ENCODE measurements around the gene LRFN2.

LRFN2 gene

DNA sequence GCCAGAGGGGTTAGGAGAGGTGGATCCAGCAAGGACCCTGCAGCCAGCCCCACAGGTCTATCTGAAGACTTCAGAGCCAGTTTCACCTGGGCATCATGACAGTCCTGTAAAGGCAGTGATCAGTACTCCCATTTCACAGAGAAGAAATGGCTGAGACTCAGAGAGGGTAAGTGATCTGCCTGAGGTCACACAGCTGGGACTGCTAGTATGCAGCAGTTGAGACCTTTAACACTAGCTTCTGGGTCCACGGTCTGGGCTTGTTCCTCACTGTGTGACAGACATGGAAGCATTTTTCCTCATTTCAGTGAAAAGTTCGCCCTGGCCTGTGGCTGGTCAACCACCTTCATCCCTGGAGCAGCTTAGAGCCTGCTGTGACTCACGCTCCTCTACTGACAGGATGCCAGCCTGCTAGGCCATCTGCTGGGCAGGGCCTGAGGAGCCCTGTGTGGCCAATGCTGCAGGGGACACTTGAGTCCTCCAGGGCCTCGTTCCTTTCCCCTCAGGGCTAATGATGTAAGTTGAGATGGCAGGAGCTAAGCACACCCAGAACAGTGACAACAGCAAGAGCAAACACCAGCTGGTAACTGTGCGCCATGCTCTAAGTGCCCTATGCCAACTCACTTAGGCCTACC, 192.0 kb downstream of the LRFN2 start:
- FAIRE-seq: no peak

DNA sequence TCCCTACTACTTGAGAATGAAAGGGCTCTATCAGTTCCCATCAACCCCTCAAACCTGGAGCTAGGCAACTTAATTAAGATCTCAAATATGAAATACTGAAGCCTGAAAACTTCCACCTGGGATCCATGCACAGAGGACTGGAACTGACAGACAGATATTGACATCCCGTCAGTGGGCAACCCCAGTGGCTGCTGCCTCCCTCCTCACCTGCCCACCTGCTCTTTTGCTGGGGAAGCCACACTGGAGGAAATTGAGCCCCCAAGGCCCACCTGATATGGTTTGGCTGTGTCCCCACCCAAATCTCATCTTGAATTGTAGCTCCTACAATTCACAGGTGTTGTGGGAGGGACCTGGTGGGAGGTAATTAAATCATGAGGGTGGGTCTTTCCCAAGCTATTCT, 192.8 kb downstream of the LRFN2 start:
- no peak for FAIRE-seq

DNA sequence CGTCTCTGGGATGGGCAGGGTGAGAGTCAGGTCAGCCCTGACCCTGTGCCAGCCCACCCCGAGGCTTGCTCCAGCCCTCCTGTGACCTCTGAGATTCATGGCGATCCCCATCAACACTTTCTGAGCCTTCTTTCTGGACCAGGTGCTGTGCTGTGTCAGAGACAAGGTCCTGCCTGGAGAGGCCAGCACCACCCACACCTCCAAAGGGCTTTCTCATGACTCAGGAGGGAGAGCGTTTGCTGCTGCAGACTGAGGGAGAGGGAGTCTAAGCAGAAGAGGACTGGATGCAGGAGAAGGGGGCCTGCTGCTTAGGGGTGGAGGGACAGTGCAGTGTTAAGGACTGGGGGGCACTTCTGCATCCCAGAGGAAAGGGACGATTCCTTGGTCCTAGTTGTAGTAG, 193.5 kb downstream of the LRFN2 start:
- no peak for FAIRE-seq

DNA sequence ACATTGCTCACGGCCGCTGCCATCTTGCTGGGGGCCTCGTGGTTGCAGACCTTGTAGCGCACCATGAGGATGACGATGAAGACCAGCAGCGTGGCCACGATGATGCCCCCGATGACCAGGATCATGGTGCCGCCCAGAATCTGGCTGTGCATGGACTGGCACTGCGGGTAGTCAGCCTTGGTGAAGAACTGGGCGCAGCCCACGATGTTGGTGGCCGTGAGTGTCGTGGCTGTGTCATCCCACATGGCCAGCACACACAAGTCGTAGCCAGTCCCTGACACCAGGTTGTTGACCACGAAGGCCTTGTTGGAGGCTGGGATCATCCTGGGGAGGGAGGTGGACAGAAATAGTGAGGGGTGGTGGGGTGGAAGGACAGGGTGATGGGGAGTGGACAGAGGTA, 194.6 kb downstream of the LRFN2 start:
- no peak for FAIRE-seq

DNA sequence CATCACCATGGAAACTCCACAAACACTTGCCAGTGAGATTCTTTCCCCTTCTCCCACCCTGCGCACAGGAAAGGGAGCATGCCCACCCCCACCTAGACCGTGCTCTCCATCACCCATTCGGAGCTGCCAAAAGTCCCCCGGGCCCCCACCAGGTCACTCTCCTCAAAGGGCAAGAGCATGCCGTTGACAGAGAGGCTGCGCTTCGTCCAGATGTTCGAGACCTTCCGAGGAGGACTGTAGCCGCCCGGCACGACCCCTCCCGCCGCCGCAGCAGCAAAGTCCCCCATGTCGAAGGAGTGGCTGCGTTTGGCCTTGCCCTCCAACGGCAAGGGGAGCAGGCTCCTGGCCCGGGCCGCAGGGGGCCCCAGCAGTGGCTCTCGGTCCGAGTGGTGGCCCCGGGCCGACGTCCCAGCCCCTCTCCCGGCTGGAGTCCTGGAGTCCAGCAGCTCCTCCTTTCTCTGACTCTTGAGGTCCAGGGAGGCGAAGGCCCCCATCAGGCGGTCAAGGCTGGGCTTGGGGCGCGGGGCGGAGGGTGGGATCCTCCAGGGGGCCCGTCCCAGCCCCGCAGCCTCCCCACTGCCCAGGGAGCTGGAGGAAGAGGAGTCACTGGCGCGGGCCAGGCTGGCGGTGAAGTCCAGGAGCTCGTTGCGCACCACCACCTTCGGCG, 195.2 kb downstream of the LRFN2 start:
- no peak for FAIRE-seq

DNA sequence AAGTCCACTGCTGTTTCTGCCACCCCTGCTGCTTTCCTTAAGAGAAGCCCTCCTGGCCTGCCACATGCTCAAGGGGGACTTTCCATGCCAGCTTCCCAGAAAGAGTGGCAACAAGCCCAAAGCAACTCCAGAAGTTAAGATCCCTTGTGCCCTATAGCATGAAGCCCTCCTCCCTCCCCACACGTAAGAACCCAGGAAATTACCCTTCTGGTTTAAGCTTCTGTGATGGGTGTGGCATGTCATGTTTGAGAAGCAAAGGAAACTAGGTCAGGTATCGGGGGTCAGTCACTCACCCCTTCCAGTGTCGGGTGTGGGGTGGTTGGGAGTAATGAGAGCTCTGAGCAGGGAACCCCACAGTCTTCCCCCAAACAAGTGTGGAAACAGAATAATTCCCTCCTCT, 196.1 kb downstream of the LRFN2 start:
- FAIRE-seq: no peak

DNA sequence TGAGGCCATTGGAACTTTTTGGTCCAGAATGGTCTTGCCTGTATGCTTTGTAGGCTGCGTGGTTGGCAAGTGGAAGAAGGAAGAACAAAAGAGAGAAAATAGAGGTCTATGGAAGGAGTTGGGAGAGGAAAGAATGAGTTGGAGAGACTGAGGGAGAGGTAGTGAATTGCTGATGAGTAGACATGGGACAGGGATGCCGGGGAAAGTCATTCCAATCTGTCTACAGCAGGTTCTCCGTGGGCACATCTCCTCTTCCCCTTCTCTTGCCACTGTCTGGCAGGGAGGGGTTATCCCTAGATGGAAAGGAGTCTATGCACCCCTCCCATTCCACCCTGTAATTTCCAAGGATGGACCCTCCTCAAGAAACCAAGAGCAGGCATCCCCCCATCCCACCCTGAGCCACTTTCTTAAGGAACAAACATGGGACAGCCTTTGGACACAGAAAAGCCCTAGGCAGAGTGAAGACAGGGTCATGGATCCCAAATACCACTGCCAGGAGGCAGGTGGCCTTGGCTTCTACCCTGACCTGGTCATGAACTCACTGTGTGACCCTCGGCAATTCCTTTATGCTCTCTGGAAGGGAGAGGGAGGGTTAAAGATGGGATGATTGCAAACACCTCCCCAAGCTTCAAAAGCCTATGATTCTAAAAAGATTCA, 196.9 kb downstream of the LRFN2 start:
- no peak for FAIRE-seq

DNA sequence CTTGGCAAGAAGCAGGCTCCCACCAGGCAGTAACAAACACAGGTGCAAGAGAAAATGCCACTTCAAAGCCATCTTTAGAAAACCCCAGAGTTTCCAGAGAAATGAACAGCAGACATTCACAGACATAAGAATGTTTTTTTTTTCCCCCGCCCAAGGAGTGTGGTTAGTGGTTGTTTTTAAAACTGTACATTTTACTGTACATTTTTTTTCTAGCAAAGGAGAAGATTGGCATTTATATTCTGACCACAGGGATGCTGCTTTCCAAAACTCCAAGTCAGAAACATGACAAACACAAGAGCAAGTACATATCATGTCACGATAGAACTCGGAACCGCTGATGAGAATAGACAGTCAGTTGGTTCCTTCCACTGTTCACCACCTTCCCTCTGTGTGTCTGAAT, 197.9 kb downstream of the LRFN2 start:
- no peak for FAIRE-seq

DNA sequence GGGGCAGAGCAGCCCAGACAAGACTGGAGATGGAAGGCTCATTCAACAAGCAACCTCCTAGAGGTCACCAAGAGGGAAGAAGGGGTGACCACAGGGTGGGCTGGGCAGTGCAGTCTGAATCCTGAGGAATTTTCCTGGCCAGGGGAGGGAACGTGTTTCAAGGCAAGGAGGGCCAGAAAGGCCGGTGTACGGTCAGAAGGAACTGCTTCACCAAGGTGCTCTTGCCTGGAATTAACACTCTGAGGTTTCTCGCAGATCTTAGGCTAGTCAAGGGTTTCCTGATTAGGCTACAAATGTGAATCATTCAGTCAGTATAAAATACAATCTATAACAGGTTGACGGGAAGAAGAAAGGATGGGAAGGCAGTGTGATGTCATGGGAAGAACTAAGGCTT, 199.3 kb downstream of the LRFN2 start:
- no peak for FAIRE-seq

DNA sequence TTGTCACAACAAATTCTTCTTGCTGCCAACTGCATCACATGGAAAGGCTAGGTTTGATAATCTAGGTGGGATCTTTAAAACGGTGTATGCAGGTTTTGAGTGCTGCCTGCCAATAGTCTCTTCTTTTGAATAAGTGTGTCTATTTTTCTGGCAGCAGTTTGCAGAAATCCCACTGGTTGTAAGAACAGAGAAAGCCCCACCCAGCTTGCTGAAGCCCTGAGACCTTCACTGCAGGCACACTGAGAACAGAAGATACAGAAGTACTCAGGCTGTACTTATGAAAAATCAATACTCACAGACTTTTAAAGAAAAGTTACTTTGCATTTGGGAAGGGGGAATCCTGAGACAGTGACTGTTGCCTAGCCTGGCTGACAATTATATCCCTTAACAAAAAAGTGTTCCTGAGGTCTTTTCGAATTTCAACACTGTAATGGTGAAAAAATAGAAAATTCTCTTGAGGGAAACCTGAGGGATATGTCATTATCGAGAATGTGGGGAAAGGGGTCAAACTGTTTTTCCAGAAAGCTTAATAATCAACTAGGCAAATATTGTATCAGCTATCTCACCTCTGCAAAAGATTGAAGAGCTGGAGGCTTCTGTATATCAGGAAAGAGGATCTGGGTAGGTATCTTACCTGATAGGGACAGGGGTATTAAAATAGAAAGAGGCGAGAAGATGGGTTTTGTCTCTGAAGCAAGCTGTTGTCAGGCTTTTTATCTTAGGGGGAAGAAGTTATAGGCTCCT, 199.9 kb downstream of the LRFN2 start:
- FAIRE-seq: no peak

DNA sequence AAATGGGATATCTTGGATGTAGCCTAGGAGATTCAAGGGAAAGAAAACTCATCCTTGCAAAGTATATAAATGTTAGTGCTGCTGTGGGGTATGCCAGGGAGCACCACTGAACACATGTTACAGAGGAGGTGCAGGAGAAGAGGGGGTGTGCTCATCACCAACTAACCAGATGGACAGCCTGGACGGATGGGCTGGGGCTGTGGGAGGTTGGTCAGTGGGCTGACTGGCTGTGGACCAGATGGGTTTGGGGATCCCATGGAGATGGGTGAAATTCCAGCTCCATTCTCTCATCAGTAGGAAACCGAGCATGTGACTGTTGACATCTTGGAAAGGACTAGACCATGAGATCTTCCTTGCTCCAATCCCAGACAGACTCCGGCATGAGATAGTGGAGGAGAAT, 201.0 kb downstream of the LRFN2 start:
- FAIRE-seq: no peak

DNA sequence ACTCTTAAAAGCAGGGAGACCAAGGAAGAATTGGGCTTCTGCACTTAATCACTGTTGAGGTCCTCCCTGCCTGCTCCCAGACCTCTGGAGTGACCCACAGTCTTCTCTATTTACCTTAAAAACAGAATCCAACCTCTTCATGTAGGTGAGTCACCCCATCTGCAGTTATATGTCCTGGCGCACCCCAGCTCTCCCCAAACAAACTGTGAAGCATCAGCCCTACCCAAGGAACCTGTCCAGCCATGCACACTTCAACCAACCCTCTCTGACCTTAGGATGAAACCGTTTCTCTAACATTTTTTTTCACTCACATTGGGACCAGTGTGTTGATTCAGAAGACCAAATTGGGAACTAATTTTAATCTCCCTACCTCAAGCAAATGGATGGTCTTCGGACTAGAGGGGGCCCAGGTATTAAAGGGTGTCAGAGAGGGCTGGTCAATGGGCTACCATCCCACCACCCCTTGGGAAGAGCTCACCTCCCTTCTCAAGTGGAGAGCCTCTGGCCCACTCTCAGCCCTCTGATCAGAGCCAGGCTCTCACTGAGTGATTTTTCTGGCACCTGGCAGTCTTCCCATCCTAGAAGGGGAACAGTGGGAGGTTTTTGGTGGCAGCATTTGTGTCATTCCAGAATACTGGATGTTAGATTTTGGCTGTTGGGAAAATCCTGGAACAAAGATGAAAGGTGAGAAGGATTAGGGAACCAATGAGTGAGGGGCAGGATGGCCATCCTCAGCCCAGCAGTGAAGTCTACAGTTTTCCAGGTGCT, 203.6 kb downstream of the LRFN2 start:
- FAIRE-seq: no peak

DNA sequence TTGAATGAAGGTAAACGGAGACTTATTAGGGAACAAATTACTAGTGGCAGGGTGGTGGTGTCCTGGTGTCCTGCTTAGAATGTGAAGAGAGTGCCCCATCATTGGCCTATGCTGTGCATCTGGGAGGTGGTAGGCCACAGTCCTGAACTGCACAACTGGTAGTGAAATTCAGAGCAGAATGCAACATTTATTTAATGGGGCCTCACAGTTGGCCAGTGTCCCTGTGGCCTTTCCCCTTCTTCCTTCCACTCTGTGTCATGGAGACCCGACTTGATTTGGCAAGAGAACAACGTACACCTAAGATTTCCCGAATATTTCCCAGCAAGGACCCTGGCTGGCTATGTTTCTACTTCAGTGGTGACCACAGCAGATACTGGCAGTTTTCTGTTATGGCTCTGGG, 206.9 kb downstream of the LRFN2 start:
- FAIRE-seq: no peak

DNA sequence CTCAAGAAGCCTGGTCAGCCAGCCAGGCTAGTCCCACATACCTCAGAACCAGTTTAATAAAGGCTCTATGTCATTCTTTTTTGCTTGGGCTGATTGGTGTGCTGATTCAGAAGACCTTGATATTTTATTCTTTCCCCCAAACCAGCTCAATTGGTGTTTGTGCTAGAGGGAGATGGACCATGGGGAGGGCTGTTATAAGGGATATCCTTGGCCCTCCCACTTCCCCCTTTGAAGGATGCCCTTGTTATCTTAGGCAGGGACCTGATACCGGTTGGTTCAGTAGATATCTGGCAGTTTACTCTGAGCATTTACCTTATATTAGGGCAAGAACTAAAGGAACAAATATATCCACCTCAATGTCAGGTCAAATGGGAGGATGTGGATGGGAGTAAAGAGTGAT, 207.4 kb downstream of the LRFN2 start:
- FAIRE-seq: no peak

DNA sequence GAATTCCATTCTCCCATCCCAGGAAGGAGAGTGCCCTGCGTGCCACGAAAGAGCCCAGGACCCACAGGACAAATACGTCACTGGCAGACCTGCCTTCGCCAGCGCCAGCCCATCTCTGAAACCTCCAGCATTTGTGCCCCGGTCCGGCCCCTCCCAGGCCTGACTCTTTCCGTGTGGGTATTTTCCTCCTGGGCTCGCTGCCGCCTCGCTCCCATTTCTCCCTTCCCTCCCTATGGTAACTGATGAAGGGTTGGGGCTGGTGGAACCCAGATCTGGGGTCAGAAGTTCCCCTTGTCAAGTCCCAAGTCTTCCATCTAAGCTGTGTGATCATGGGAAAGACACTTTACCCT, 208.5 kb downstream of the LRFN2 start:
- FAIRE-seq: no peak

DNA sequence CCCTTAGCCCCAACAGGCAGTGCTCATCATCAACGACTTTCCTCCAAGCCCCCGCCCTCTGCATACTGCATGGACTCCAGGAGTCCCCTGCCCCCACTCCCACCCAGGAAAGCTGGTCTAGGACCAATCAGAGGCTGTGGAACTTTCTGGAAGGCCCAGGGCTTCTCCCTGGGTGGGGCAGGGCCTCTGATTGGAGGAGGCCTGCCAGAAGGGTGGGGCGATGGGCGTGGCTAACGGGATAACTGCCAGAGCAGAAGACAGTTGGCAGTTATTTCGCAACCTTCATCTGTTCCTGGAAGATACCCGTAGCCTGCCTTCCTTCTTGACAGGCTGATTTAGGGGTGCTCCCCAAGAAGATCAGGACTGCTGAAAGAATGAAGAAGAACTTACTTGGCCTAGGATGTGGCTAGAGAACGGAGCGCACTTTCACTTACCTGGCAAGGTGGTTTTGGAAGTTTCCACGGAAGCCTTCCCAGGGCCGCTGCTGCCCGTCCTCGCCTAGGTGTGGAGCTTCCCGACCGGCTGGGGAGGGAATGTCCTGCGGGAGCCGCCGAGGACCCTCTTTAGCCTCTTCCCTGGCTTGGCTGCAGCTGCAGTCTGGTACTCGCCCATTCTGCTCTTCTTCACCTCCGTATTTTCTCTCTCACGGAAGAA, 209.0 kb downstream of the LRFN2 start:
- FAIRE-seq: no peak

DNA sequence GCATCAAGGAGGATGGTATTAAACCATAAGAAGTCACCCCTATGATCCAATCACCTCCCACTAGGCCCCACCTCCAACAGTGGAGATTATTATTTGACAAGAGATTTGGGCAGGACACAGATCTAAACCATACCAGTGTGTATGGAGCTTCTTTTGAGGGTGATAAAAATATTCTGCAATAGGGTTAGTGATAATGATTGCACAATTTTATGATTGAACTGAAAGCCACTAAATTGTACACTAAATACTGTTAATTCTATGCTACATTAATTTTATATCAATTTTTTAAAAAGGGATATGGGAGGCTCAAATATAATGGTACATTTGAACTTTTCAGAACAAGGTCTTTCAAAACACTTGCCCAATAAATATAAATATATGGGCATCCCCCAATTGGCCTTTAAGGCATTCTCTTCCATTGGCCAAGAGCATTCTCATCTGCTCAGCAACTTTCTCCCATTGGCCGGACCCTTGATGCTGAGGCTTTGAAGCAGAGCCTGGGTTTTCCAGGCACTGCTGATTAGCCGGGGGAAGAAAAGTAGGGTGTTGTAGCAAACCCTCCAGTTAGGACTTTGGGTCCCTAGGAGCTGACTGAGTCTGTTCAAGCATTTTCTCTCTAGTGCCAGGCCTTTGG, 209.9 kb downstream of the LRFN2 start:
- no peak for FAIRE-seq

DNA sequence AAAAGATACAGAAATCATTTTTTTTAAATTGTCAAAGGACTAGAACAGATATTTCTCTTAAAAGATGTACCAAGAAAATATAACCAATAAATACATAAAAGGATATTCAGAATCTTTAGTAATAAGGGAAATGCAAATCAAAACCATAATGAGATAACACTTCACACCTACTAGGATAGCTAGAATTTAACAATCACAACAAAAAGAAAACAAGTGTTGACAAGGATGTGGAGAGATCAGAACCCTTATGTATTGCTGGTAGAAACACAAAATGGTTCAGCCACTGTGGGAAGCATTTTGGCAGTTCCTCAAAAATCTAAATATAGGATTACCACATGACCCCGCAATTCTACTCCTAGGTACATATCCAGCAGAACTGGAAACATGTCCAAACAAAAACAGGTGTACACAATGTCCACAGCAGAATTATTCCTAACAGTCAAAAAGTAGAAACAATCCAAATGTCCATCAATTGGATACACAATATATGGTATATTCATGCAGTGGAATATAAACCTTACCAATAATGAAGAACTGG, 211.0 kb downstream of the LRFN2 start:
- FAIRE-seq: no peak

DNA sequence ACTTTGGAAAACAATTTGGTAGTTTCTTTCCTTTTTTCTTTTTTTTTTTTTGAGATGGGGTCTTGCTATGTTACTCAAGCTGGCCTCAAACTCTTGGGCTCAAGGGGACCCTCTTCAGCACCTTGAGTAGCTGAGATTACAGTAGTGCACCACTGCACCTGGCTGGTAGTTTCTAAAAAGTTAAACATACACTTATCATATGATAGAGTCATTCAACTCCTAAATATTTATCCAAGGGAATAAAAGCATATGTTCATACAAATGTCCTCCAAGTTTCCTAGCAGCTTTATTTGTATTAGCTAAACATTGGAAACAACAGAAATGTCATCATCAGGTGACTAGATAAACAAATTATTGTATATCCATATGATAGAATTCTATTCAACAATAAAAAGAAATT, 213.9 kb downstream of the LRFN2 start:
- FAIRE-seq: no peak

DNA sequence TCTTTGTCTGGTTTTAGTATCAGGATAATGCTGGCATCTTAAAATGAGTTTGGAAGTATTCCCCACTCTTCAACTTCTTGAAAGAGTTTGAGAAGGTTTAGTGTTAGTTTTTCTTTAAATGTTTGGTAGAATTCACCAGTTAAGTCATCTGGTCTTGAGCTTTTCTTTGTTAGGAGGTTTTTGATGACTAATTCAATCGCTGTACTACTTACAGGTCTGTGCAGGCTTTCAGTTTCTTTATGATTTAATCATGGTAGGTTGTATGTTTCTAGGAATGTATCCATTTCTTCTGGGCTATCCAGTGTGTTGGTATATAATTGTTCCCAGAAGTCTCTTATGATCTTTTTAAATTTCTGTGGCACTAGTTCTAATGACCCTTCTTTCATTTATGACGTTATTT, 215.5 kb downstream of the LRFN2 start:
- FAIRE-seq: no peak

DNA sequence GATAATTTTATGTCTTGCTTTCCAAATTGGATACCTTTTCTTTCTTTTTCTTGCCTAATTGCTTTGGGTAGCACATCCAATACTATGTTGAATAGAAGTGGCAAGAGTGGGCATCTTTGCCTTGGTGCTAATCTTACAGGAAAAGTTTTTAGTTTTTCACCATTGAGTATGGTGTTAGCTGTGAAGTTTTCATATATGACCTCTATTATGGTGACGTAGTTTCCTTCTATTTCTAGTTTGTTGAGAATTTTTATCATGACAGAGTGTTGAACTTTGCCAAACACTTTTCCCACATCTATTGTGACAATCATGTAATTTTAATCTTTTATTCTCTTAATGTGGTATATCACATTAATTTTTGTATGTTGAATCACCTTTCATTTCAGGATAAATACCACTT, 216.1 kb downstream of the LRFN2 start:
- FAIRE-seq: no peak

DNA sequence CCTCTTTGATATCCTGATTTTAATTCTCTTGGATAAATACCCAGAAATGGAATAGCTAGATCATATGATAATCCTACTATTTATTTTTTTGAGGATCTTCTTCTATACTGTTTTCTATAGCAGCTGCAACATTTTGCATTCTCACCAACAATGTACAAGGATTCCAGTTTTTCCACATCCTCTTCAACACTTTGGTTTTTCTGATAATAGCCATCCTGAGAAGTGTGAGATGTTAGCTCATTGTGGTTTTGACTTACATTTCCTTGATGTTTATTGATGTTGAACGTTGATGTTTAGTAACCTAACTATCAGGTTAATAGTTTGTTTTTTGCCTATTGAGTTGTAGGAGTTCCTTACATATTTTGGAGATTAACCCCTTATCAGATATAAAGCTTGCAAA, 217.3 kb downstream of the LRFN2 start:
- FAIRE-seq: no peak

All from G401.6 (cell line).